ENCODE results near the gene RPS6KA1.
"Not testable (repeated sequence)": the region's sequence is repeated elsewhere in the genome, so short reads cannot be mapped to it uniquely, and the experiment has no call there.

RPS6KA1 gene

DNA sequence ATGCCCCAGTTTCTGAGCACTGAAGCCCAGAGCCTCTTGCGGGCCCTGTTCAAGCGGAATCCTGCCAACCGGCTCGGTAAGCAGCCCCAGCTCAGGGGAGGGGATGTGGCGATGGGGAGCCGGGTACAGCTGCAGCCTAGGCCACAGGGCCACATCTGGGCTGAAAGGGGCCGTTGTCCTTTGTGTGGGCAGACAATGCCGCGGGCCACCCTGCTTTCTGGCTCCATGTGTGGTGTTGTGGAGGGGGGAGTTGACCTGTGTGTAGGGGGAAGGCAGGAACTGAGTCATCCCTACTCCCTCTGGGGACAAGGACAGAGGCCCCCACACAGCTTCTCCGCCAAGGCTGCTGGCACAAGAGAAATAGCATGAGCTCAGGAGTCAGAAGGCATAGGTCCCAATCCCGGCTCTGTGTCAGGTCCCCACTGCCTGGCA is 26.0 kb downstream of the RPS6KA1 start:
- DNase-seq (ENCODE audit: low spot score): no peak

DNA sequence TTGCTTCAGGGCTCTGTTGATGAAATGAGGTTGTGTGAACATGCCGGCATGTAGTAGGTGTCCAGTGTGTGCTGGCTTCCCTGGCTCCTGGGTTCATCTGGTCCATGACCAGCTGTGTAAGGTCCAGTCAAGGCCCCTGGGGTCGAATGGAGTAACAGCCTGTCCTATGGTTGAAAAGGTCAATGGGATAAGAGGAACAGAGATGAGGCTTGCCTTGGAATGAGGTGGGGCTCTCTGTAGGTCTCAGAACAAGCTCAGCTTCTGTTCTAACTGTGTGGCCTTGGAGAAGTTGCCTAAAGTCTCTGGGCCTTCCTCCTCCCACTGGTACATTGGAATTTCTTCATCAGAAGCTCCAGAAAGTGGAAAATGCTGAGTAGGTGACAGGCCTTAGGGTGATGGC is 26.6 kb downstream of the RPS6KA1 start:
- no peak for DNase-seq (ENCODE audit: low spot score)

DNA sequence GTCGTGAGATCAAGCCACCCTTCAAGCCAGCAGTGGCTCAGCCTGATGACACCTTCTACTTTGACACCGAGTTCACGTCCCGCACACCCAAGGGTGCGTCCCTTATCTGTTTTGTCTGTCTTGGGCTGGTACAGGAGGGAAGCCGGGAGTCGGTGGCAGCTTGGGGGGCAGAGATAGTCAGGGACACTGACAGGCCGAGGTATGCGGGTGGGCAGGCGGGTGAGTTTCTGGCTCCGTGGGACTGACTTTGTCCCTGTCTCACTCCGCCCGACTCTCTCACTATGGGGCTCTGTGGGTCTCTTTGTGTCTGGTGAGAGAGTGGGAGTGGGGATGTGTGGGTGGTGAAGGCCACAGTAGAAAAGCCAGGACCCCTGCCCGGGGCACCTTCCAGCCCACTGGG is 27.4 kb downstream of the RPS6KA1 start:
- no peak for DNase-seq (ENCODE audit: low spot score)

DNA sequence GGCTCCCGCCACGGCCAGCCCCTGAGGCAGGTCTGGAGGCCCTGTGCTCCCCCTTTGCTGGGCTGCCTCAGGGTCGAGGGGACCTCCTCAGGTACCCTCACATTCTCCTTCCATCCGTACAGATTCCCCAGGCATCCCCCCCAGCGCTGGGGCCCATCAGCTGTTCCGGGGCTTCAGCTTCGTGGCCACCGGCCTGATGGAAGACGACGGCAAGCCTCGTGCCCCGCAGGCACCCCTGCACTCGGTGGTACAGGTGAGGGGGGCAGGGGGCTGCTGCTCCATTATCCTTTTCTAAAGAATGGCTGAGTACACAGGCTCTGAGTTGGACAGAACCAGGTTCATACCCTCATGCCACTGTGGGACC is 29.1 kb downstream of the RPS6KA1 start:
- DNase-seq (ENCODE audit: low spot score): no peak

DNA sequence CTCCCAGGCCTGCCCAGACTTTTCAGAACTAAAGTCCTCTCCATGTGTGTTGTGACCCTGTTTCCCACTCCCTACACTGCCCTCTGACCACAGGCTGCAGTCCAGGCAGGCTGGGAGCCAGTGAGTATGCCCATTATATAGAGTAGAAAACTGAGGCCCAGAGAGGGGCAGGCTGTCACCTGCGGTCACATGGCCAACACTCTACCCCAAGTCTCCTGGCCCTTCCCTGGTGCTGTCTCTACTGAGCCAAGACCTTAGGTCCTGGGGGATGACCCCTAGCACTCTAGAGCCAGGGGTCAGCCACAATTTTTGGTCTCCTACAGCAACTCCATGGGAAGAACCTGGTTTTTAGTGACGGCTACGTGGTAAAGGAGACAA is 30.8 kb downstream of the RPS6KA1 start:
- no peak for DNase-seq (ENCODE audit: low spot score)

DNA sequence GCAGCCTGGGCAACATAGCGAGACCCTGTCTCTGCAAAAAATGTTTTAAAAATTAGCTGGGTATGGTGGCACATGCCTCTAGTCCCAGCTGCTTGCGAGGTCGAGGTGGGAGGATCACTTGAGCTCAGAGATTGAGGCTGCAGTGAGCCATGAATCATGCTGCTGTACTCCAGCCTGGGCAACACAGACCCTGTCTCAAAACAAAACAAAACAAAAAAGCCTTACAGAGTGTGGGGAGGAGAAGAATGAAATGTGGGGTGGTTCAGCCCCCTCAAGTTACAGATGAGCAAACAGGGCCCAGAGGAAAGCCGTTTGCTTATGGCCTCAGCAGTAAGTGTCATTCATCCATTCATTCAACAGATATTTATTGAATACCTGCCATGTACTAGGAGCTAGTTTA is 40.7 kb downstream of the RPS6KA1 start:
- no peak for DNase-seq (ENCODE audit: low spot score)

DNA sequence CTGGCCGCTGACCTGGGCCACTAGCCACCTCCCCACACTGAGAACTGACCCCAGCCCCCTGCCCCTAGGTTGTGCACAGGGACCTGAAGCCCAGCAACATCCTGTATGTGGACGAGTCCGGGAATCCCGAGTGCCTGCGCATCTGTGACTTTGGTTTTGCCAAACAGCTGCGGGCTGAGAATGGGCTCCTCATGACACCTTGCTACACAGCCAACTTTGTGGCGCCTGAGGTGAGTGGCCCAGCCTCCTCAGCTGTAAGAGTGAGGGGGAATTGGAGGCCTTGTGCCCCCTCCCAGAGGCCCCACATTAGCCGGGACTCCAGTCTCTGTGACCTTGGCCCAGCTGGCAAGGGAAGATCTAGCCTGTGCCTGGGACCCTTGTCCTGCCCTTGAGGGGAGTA is 41.8 kb downstream of the RPS6KA1 start:
- no peak for DNase-seq (ENCODE audit: low spot score)

DNA sequence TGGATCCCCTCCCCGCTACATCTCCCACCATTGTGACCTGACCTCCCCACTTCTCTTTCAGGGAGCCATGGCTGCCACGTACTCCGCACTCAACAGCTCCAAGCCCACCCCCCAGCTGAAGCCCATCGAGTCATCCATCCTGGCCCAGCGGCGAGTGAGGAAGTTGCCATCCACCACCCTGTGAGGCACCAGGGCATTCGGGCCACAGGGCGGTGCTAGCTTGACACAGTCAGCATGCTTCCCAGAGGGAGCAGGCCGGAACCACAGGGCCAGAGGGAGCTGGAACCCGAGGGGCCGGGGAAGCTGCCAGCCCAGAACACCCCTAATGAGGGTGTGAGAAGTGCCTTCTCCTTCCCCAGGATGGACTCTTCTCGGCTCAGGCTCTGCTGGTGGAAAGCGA is 44.5 kb downstream of the RPS6KA1 start:
- DNase-seq (ENCODE audit: low spot score): no peak

DNA sequence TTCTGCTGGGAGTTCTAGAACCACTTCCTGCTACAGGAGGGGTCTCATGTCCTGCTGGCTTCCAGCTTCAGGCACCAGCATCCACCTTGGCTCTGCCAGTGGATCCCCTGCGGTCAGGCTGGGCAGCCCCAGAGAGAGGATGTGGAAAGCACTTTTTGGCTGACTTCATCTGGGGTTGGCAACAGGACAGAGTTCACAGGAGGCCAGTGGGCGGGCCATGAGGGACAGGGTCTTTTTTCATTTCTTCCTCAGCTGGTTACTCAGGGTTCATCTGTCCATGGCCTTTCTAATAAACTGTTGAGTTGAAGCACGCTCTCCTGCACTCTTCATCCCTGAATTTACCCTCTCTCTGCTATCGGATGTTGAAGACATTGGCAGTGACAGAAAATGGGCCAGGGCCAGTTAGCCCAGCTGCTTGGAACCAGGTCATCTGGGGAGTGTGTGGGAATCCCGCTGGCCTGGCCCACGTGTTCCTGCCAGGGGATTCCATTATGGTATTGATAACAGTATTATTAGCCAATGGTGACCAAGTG is 45.2 kb downstream of the RPS6KA1 start:
- no peak for DNase-seq (ENCODE audit: low spot score)

DNA sequence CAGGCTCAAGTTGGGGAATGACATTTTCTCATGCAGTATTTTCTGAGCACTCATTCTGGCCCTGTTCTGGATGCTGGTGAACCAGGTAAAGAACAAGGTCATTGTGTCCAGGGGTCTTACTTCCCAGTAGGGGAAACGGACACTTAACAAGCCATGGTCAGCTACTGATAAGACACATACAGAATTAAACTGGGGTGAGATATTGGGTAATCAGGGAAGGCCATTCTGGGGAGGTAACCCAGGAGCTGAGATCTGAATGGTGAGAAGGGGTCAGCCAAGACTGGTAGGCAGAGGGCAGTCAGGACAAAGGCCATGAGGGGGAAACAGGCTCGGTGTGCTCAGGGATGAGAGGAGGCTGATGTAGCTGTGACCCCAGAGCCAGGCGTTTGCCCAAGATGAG is 45.8 kb downstream of the RPS6KA1 start:
- no peak for DNase-seq (ENCODE audit: low spot score)

DNA sequence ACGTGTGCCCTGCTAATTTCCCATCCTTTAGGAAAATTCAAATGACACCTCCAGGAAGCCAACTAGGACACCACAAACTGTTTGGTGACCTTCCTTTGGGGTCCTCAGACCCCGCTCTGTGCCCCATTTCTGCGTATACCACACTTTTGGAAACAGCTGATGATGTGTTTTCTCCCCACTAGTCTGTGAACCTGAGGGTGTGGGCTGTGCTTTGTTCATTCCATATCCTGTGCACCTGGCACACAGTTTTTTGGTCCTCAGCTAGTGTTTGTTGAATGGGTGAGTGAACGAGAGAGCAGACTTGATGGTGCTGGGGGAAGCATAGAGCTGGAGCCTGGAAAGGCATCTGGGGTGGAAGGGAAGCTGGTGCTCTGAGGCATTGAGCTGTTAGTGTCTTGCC is 48.6 kb downstream of the RPS6KA1 start:
- no peak for DNase-seq (ENCODE audit: low spot score)

DNA sequence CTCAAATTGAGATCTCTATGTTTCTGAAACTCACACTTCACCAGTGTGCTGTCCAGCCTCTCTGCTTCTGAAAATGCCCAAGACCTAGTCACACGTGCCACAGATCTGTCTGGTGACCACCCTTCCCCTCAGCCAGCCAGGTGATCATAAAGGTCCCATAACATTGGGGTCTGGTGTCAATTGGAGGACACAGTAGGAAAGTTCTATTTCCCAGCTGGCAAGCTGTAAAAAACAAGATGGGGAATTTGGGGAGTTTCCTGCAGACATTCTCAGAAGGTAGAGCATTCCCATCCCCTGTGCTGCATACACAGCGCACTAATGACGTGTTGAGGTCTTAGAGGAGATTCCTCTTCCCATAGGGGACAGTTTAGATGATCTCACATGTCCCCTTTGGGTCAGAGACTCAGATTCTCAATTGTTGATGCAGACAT is 50.1 kb downstream of the RPS6KA1 start:
- DNase-seq (ENCODE audit: low spot score): no peak

DNA sequence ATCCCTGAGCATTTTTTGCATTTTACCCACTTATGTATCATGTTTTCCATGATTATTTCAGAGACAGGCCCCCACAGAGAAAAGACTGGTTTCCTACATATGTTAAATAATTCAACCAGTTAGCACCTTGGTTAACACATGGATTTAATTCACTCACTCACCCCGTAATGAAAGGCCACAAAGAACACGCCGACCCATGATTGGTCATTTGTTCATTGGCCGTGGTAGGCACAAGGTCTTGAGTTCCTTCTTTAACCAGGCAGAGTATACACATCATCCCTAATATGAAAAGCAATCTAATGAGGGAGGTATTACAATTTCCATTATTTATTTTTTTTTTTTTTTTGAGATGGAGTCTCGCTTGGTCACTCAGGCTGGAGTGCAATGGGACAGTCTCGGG is 50.6 kb downstream of the RPS6KA1 start:
- no peak for DNase-seq (ENCODE audit: low spot score)

DNA sequence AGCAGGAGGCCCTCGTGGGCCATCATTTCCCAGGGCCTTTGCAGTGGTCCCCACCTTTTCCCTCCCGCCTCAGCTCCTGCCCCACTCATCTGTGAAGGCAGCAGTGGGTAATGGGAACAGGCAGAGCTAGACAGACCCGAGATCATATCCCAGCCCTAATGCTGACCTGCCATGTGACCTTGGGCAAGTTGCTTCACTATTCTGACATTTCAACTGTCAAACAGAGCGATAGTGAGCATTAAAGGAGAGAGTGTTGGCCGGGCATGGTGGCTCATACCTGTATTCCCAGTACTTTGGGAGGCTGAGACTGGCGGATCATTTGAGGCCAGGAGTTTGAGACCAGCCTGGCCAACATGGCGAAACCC is 51.7 kb downstream of the RPS6KA1 start:
- no peak for DNase-seq (ENCODE audit: low spot score)

DNA sequence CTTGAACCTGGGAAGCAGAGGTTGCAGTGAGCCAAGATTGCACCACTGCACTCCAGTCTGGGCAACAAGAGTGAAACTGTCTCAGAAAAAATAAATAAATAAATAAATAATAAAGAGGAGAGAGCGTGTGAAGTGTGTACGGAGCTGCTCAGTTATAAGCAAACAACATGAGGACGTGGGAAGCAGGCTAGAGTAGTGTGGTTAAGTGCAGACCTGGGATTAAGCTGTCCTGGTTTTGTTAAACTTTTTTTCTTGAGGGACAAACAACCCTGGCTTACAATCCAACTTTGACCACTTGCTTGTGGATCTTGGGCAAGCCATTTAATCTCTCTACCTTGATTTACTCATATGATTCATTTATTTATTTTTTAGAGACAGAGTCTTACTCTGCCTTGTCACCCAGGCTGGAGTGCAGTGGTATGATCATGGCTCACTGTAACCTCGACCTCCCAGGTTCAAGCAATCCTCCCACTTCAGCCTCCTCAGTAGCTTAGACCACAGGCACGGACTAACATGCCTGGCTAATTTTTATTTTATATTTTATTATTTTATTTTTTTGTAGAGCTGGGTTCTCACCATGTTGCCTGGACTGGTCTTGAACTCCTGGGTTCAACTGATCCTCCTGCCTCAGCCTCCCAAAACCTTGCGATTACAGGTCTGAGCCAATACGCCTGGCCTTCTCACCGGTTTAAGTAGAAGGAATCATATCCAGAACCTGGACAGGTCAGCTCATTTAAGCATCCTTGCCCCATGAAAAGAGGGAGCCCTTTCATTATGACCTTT is 52.7 kb downstream of the RPS6KA1 start:
- DNase-seq (ENCODE audit: low spot score): no peak

DNA sequence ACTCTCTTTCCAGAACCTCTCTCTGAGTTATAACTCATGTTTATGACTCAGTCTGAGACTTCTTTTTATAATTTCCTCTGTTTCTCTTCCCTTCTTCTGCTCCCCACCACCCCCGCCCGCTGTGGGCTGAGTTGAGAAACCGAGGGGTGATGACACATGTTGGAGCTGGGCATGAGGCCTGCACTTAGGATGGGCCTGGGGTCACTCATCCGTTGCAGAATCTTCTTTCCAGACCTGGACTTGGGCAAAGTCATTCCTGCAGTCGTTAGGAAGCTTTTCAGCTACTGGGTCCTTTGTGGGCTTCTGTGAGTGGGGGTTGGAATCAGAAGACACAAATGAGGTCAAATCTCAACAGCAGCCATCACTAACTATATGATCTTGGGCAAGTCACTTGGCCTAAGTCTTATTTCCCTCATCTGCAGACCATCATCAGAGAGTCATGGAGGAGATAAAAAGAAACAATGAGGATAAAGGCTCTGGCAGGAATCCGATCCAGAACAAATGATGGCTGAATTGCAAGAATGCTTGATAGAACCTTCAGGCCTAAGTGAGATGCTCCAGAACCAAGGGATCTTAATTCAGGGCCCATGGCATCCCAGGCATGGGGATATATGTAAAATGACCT is 53.4 kb downstream of the RPS6KA1 start:
- no peak for DNase-seq (ENCODE audit: low spot score)

DNA sequence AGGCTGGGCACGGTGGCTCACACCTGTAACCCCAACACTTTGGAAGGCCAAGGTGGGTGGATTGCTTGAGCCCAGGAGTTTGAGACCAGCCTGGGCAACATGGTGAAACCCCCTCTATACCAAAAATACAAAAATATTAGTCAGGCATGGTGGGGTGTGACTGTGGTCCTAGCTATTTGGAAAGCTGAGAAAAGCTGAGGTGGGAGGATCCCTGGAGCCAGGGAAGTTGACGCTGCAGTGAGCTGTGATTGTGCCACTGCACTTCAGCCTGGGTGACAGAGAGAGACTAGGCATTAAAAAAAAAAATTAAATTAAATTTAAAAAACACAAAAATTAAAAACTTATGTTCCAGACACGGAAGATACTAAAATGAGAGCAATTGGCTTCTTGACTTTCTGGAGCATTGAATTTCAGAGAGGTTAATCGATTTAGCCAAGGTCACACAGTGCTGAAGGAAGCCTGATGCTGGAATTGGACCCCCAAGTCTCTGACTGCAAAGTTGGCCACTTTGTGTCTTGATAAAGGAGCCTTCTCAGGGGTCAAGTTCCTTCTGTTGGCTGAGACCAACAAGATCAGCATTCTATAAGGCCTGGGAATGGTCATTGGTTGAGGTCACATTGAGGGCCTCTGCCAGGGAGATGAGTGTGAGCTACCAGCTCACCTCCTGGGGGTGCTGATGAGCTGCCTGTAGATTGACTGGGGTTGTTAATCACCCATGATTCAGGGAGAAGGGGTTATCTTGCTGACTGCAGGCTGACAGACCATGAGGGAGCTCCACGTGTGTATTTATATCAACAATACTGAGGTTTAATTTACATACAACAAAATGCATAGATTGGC is 54.3 kb downstream of the RPS6KA1 start:
- no peak for DNase-seq (ENCODE audit: low spot score)

DNA sequence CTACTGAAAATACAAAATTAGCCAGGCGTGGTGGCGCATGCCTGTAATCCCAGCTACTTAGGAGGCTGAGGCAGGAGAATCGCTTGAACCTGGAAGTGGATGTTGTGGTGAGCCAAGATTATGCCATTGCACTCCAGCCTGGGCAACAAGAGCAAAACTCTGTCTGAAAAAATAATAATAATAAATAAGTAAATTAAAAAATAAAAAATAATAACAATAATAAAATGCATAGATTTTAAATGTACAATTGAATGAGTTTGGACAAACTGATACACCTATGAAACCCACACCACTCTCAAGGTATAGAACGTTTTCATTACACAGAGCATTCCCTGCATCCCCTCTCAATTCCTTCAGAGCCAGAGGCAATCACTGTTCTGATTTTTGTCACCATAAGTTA is 55.0 kb downstream of the RPS6KA1 start:
- not testable (repeated sequence) for DNase-seq (ENCODE audit: low spot score)

DNA sequence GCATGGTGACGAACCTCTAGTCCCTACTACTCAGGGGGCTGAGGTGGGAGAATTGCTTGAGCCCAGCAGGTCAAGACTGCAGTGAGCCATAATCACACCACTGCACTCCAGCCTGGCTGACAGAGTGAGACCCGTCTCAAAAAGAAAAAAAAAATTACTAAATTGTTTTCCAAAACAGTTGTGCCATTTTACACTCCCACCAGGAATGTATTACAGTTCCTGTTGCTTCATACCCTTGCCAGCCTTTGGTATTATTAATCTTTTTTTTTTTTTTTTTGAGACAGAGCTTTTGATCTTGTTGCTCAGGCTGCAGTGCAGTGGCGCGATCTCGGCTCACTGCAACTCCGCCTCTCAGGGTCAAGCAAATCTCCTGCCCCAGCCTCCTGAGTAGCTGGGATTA is 55.9 kb downstream of the RPS6KA1 start:
- DNase-seq (ENCODE audit: low spot score): no peak

DNA sequence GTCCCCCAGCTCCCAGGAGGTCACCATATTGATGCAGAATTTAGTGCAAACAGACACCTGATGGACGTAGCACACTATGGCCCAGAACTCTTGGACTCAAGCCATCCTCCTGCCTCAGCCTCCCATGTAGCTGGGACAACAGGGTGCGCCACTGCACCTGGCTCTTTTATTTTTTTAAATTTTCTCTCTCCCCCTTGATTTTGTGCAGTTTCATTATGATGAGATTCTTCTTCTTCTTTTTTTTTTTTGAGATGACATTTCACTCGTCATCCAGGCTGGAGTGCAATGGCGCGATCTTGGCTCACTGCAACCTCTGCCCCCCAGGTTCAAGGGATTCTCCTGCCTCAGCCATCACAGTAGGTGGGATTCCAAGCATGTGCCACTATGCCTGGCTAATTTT is 63.8 kb downstream of the RPS6KA1 start:
- DNase-seq (ENCODE audit: low spot score): no peak

DNA sequence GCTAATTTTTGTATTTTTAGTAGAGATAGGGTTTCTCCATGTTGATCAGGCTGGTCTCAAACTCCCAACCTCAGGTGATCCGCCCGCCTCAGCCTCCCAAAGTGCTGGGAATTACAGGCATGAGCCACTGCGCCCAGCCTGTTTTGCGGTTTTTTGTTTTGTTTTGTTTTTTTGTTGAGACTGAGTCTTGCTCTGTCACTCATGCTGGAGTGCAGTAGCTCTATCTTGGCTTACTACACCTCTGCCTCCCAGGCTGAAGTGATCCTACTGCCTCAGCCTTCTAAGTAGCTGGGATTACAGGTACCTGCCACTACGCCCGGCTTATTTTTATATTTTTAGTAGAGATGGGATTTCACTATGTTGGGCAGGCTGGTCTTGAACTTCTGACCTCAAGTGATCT is 65.0 kb downstream of the RPS6KA1 start:
- not testable (repeated sequence) for DNase-seq (ENCODE audit: low spot score)

DNA sequence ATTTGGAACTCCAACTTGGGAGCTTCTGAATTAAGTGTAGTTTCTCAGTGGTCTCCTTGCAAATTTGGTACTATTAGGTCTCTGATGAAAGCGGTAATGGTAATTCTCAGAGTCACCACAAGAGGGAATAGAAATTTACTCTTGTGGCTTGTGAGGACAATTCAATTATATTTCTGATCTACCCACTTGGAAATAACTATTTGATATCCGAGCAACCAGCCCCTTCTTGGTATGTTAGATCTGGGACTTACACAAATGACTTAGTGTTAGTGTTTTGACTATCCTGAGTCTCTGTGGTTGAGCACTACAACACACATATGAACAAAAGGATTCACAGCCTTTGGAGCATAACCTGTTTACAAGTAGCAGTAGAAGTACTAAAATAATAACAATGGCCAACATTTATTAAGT is 68.1 kb downstream of the RPS6KA1 start:
- peak; percentile 42 for DNase-seq (ENCODE audit: low spot score)

DNA sequence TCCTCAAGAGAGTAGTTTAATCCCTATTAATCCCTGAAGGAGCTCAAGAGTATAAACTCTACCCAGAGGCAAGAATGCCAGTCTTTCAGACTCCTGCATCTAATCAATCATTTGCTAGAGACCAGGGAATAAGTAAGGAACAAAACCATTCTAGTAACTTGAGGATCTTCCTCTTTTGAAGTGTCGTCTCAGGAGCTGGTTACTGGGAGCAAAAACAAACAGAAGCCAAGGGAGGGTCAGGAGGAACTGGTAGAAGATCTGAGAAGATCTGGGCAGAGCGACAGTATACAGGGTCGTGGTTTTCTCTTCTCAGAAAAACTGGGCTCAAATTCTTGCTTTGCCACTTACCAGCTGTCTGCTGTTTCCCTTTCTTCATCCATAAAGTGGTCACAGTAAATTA is 69.3 kb downstream of the RPS6KA1 start:
- DNase-seq (ENCODE audit: low spot score): no peak
